Spinal cord (tissue), 10 donors: ENCODE results near the gene INAFM2. TPM values are rescaled to one million over a fixed set of nuclear protein-coding genes. Genes with fewer than 3 reads are reported as not detected.

Experiments used
- DNase-seq, 6 donors: peaks; one replicate each; pipeline versions ENCODE4 v3.0.0 to v3.0.0-alpha.2; 2013 to 2015; ENCODE audit warnings: low spot score in 6 of 6, low read depth in 4 of 6
- H3K27ac ChIP-seq: one replicate; pipeline ENCODE4 v1.5.1; 2013; ENCODE audit warnings: low read depth, low read length, control low read depth
- H3K27me3 ChIP-seq: one replicate; pipeline ENCODE4 v1.6.1; 2013; ENCODE audit warnings: low read length; ENCODE audit not compliant: control insufficient read depth, insufficient read depth
- H3K36me3 ChIP-seq: one replicate; pipeline ENCODE4 v1.6.1; 2013; ENCODE audit warnings: low read length; ENCODE audit not compliant: control insufficient read depth, insufficient read depth
- H3K4me1 ChIP-seq: one replicate; pipeline ENCODE4 v1.6.1; 2013; ENCODE audit warnings: low read length; ENCODE audit not compliant: control insufficient read depth, insufficient read depth
- H3K4me3 ChIP-seq: one replicate; pipeline ENCODE4 v1.5.1; 2013; ENCODE audit warnings: low read depth, low read length, control low read depth
- H3K9me3 ChIP-seq: one replicate; pipeline ENCODE4 v1.6.1; 2013; ENCODE audit warnings: low read length; ENCODE audit not compliant: control insufficient read depth, insufficient read depth
- WGBS: methylation state at CpG from one replicate; pipeline ENCODE4 v1.1.5; 2013; ENCODE audit warnings: missing lambda C conversion rate; ENCODE audit not compliant: insufficient coverage; 5-methylcytosine and 5-hydroxymethylcytosine counted together
- polyA plus RNA-seq, 2 donors: library from polyadenylated mRNA; unstranded; fragments of 120-200 nt; gene quantifications; one replicate each; pipeline ENCODE4 v1.2.1, GENCODE V29; 2013; ENCODE audit not compliant: insufficient read length in 2 of 2
- total RNA-seq, 2 donors: library from RNA; depleted of rRNA in 1 of 2; stranded (reverse); fragments of 120-200 nt in 1 of 2; fragments of >200 nt in 1 of 2; gene quantifications; one replicate each; pipeline versions ENCODE4 v1.2.3 to v1.2.4, GENCODE V29; 2013 to 2014
- donor health status: healthy.

INAFM2 gene
- total and polyA plus RNA-seq, 4 donors, result 17.0 to 29.6 (median 23.3) TPM

DNA sequence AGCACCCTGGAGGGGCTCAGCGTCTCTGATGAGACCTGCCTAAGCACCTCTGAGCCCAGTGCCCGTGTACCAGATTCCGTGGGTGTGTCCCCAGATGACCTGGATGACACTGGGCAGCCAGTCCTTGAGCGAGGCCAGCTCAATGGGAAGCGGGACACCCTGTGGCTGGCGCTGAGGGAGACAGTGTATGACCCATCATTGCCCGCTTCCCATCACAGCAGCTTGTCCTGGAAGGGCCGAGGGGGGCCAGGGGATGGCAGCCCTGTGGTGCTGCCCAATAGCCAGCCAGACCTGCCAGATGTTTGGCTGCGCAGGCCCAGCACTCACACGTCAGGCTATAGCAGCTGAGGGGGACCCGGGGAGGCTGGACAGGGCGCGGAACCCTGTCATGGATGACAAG, 46.5 kb downstream of the INAFM2 start:
- no peak for DNase-seq
- 75% methylated on average over 13 of the region's 13 CpGs for WGBS
- Histone ChIP-seq H3K27me3 (no peaks in the 10 kb centered on the region), H3K9me3 (no peaks in the 10 kb centered on the region), H3K4me3 (no peak overlapping the region), H3K36me3 (peaks cover 46% of the 10 kb centered on the region), H3K4me1 (peaks cover 40% of the 10 kb centered on the region), H3K27ac (no peak overlapping the region)

DNA sequence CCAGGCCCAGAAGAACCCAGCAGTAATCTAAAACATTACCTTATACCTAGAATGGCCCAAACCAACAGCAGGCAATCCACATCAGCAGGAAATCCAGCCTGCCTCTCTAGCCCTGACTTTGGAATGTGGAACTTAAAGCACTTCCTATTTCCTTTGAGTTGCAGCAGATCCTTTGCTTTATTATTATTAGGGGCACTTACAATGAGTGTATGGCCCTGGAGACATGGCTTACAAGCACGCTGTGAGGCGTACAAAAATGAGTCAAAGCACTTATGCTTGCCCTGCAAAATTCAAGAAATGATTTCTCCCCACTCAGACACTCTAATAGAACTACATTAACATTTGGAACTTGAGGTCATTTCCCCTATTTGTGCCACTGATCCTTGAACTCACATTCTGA, 49.5 kb downstream of the INAFM2 start:
- H3K27ac ChIP-seq, result no peak overlapping the region
- H3K4me3 ChIP-seq, result no peak overlapping the region
- H3K27me3 ChIP-seq, result no peaks in the 10 kb centered on the region
- H3K4me1 ChIP-seq, result peaks cover 18% of the 10 kb centered on the region
- no peak for DNase-seq
- no peaks in the 10 kb centered on the region for H3K9me3 ChIP-seq
- peaks cover 25% of the 10 kb centered on the region for H3K36me3 ChIP-seq
- WGBS, result no CpG with 5 or more reads among the region's 2 CpGs

Other genes starting within 250 kb of the INAFM2 start
- 10 to 100 TPM in 1 of 2 donors, 1 to 10 TPM in 1; 7.8 to 10.3 TPM for gene BMF, start 214.8 kb upstream of the INAFM2 start, total RNA-seq
- 1 to 10 TPM; 4.6 to 8.0 TPM for gene BMF, start 214.8 kb upstream of the INAFM2 start, polyA plus RNA-seq
- 10 to 100 TPM; 24.0 to 26.5 TPM for gene BUB1B, start 162.6 kb upstream of the INAFM2 start, total RNA-seq
- gene BUB1B, start 162.6 kb upstream of the INAFM2 start, polyA plus RNA-seq, result 10 to 100 TPM; 16.2 to 17.1 TPM
- 1 to 10 TPM; 4.4 to 5.0 TPM for gene PAK6, start 84.6 kb upstream of the INAFM2 start, total RNA-seq
- 10 to 100 TPM; 25.6 to 25.7 TPM for gene PAK6, start 84.6 kb upstream of the INAFM2 start, polyA plus RNA-seq
- gene ANKRD63, start 40.6 kb upstream of the INAFM2 start, total RNA-seq, result under 1 TPM in 1 of 2 donors, not detected in 1; 0.28 TPM
- gene ANKRD63, start 40.6 kb upstream of the INAFM2 start, polyA plus RNA-seq, result under 1 TPM; 0.14 to 0.30 TPM
- 10 to 100 TPM in 1 of 2 donors, 1 to 10 TPM in 1; 7.6 to 12.0 TPM for gene PLCB2, start 15.8 kb upstream of the INAFM2 start, total RNA-seq
- gene PLCB2, start 15.8 kb upstream of the INAFM2 start, polyA plus RNA-seq, result 10 to 100 TPM; 21.0 to 21.8 TPM
- 1 to 10 TPM; 1.8 to 3.0 TPM for gene CCDC9B, start 17.2 kb downstream of the INAFM2 start, total RNA-seq
- gene CCDC9B, start 17.2 kb downstream of the INAFM2 start, polyA plus RNA-seq, result 1 to 10 TPM; 5.8 to 7.5 TPM
- not detected for gene PHGR1, start 27.3 kb downstream of the INAFM2 start, total RNA-seq
- not detected for gene PHGR1, start 27.3 kb downstream of the INAFM2 start, polyA plus RNA-seq
- 10 to 100 TPM in 1 of 2 donors, 1 to 10 TPM in 1; 7.8 to 13.3 TPM for gene DISP2, start 34.5 kb downstream of the INAFM2 start, total RNA-seq
- 10 to 100 TPM; 28.6 to 43.8 TPM for gene DISP2, start 34.5 kb downstream of the INAFM2 start, polyA plus RNA-seq
- 10 to 100 TPM; 30.1 to 30.9 TPM for gene KNSTRN, start 59.0 kb downstream of the INAFM2 start, total RNA-seq
- gene KNSTRN, start 59.0 kb downstream of the INAFM2 start, polyA plus RNA-seq, result 10 to 100 TPM; 33.9 to 36.2 TPM
- gene IVD, start 82.1 kb downstream of the INAFM2 start, total RNA-seq, result 10 to 100 TPM; 45.5 to 50.6 TPM
- 100 to 1,000 TPM in 1 of 2 donors, 10 to 100 TPM in 1; 76.9 to 105 TPM for gene IVD, start 82.1 kb downstream of the INAFM2 start, polyA plus RNA-seq
- 10 to 100 TPM in 1 of 2 donors, 1 to 10 TPM in 1; 6.2 to 14.7 TPM for gene BAHD1, start 117.3 kb downstream of the INAFM2 start, total RNA-seq
- gene BAHD1, start 117.3 kb downstream of the INAFM2 start, polyA plus RNA-seq, result 10 to 100 TPM; 22.8 to 25.3 TPM
- gene CHST14, start 147.3 kb downstream of the INAFM2 start, total RNA-seq, result 10 to 100 TPM in 1 of 2 donors, 1 to 10 TPM in 1; 5.4 to 16.6 TPM
- gene CHST14, start 147.3 kb downstream of the INAFM2 start, polyA plus RNA-seq, result 10 to 100 TPM; 20.0 to 21.9 TPM
- 10 to 100 TPM; 19.7 to 23.7 TPM for gene CCDC32, start 241.3 kb downstream of the INAFM2 start, total RNA-seq
- 10 to 100 TPM; 29.9 to 31.6 TPM for gene CCDC32, start 241.3 kb downstream of the INAFM2 start, polyA plus RNA-seq
- 10 to 100 TPM in 1 of 2 donors, 1 to 10 TPM in 1; 8.2 to 11.4 TPM for gene RPUSD2, start 245.6 kb downstream of the INAFM2 start, total RNA-seq
- 10 to 100 TPM; 11.3 to 12.0 TPM for gene RPUSD2, start 245.6 kb downstream of the INAFM2 start, polyA plus RNA-seq